BLaER1 treated with 17β-estradiol and CSF1 and Interleukin-3, amounts not matched to agents 10 nM and 100 nM (cell line): Measurements from ENCODE around the gene ZCCHC7.
"Not testable (repeated sequence)": the region's sequence is repeated elsewhere in the genome, so short reads cannot be mapped to it uniquely, and the experiment has no call there.

ENCODE experiments used
- H3K27ac ChIP-seq, 11 experiments: shearing (Covaris generic); formaldehyde crosslinking; 2 replicates each; pipeline ENCODE4 v1.8.1; 2022
- H3K27me3 ChIP-seq, 11 experiments: shearing (Covaris generic); formaldehyde crosslinking; 2 replicates each; pipeline ENCODE4 v1.8.1; 2022
- H3K36me3 ChIP-seq, 11 experiments: shearing (Covaris generic); formaldehyde crosslinking; 2 replicates each; pipeline ENCODE4 v1.8.1; 2022
- H3K4me1 ChIP-seq, 10 experiments: shearing (Covaris generic); formaldehyde crosslinking; 2 replicates each; pipeline ENCODE4 v1.8.1; 2022
- H3K4me2 ChIP-seq, 11 experiments: shearing (Covaris generic); formaldehyde crosslinking; 2 replicates each; pipeline ENCODE4 v1.8.1; 2022
- H3K4me3 ChIP-seq, 10 experiments: shearing (Covaris generic); formaldehyde crosslinking; 2 replicates each; pipeline ENCODE4 v1.8.1; 2022
- H3K9ac ChIP-seq, 11 experiments: shearing (Covaris generic); formaldehyde crosslinking; 2 replicates each; pipeline ENCODE4 v1.8.1; 2022
- H3K9me3 ChIP-seq, 11 experiments: shearing (Covaris generic); formaldehyde crosslinking; replicated peaks in 1 of 11; 2 replicates each; pipeline ENCODE4 v1.8.1; 2022
- H4K20me1 ChIP-seq, 11 experiments: shearing (Covaris generic); formaldehyde crosslinking; 2 replicates each; pipeline ENCODE4 v1.8.1; 2022
- Cebpa-rat ChIP-seq, 11 experiments: shearing (Covaris generic); IDR thresholded peaks; 2 replicates each; pipeline ENCODE4 v1.8.1; 2022

Gene ZCCHC7

GRCh38 chr9:37184905-37185867 lies 64.8 kb downstream of the ZCCHC7 start:
- Histone ChIP-seq H3K27ac (peak overlapping the region in 8 of 11 experiments; percentile 8 to 85 (median 71); a peak in 14 of 22 replicates), H3K9ac (peak overlapping the region in 2 of 11 experiments; percentile 1 to 8; a peak in 1 of 22 replicates), H3K36me3 (peaks cover 0 to 66% (median 17%) of the 10 kb centered on the region in 11 experiments; a peak in 21 of 22 replicates), H3K4me2 (peak overlapping the region in 8 of 11 experiments; percentile 46 to 90 (median 80); a peak in 17 of 22 replicates), H3K4me1 (peaks cover 35 to 81% (median 71%) of the 10 kb centered on the region in 10 experiments), H3K9me3 (peaks cover 0 to 6% (median 0%) of the 10 kb centered on the region in 11 experiments; a peak in 8 of 22 replicates), H3K27me3 (no peaks in the 10 kb centered on the region), H4K20me1 (peaks cover 0 to 56% (median 3%) of the 10 kb centered on the region in 11 experiments; a peak in 10 of 22 replicates), H3K4me3 (peak overlapping the region in 1 of 10 experiments; percentile 54; a peak in 1 of 20 replicates)
- peak in 4 of 11 experiments; percentile 11 to 59 (median 38); a peak in 3 of 22 replicates for TF ChIP-seq Cebpa-rat (IDR thresholded peaks at IDR 0.05)

- Histone ChIP-seq H3K4me2 (peak overlapping the region; percentile 78 to 90 (median 87)), H3K27me3 (peaks cover 0 to 5% (median 0%) of the 10 kb centered on the region in 11 experiments; a peak in 1 of 22 replicates), H3K4me3 (peak overlapping the region in 9 of 10 experiments; percentile 14 to 63 (median 53); a peak in 17 of 20 replicates), H3K9me3 (no peaks in the 10 kb centered on the region), H4K20me1 (peaks cover 0 to 40% (median 3%) of the 10 kb centered on the region in 11 experiments; a peak in 10 of 22 replicates), H3K9ac (peak overlapping the region; percentile 25 to 75 (median 63); a peak in 21 of 22 replicates), H3K27ac (peak overlapping the region in 10 of 11 experiments; percentile 57 to 85 (median 79); a peak in 20 of 22 replicates), H3K4me1 (peaks cover 52 to 93% (median 89%) of the 10 kb centered on the region in 10 experiments), H3K36me3 (peaks cover 0 to 69% (median 11%) of the 10 kb centered on the region in 11 experiments; a peak in 14 of 22 replicates)
- TF ChIP-seq Cebpa-rat (IDR thresholded peaks at IDR 0.05) = no peak
Measured at GRCh38 chr9:37187292-37187691, 66.9 kb downstream of the ZCCHC7 start.

GRCh38 chr9:37187713-37188439 lies 67.5 kb downstream of the ZCCHC7 start:
- peak overlapping the region in 10 of 11 experiments; percentile 57 to 85 (median 79); a peak in 20 of 22 replicates for H3K27ac ChIP-seq
- no peak for TF ChIP-seq Cebpa-rat (IDR thresholded peaks at IDR 0.05)
- H4K20me1 ChIP-seq = peaks cover 0 to 34% (median 3%) of the 10 kb centered on the region in 11 experiments; a peak in 10 of 22 replicates
- H3K9me3 ChIP-seq = no peaks in the 10 kb centered on the region
- H3K27me3 ChIP-seq = peaks cover 0 to 5% (median 0%) of the 10 kb centered on the region in 11 experiments; a peak in 1 of 22 replicates
- peaks cover 54 to 93% (median 89%) of the 10 kb centered on the region in 10 experiments for H3K4me1 ChIP-seq
- peak overlapping the region; percentile 25 to 75 (median 63); a peak in 21 of 22 replicates for H3K9ac ChIP-seq
- H3K4me3 ChIP-seq = peak overlapping the region; percentile 14 to 63 (median 52); a peak in 17 of 20 replicates
- H3K4me2 ChIP-seq = peak overlapping the region; percentile 78 to 90 (median 87)
- peaks cover 0 to 63% (median 11%) of the 10 kb centered on the region in 11 experiments; a peak in 14 of 22 replicates for H3K36me3 ChIP-seq

- peak overlapping the region in 10 of 11 experiments; percentile 46 to 94 (median 82); a peak in 20 of 22 replicates for H3K4me2 ChIP-seq
- H3K36me3 ChIP-seq = peaks cover 0 to 54% (median 14%) of the 10 kb centered on the region in 11 experiments; a peak in 12 of 22 replicates
- peaks cover 0 to 36% (median 0%) of the 10 kb centered on the region in 11 experiments; a peak in 5 of 22 replicates for H4K20me1 ChIP-seq
- H3K27ac ChIP-seq = peak overlapping the region in 8 of 11 experiments; percentile 48 to 94 (median 88); a peak in 14 of 22 replicates
- H3K4me3 ChIP-seq = peak overlapping the region in 4 of 10 experiments; percentile 6 to 51 (median 42); a peak in 7 of 20 replicates
- not testable (repeated sequence) for H3K27me3 ChIP-seq, H3K9me3 ChIP-seq
- H3K4me1 ChIP-seq = peaks cover 63 to 94% (median 92%) of the 10 kb centered on the region in 10 experiments
- H3K9ac ChIP-seq = peak overlapping the region in 5 of 11 experiments; percentile 42 to 79 (median 60); a peak in 7 of 22 replicates
Measured at GRCh38 chr9:37190739-37191138, 70.4 kb downstream of the ZCCHC7 start.

GRCh38 chr9:37191403-37192089 lies 71.2 kb downstream of the ZCCHC7 start:
- H3K4me1 ChIP-seq = peaks cover 61 to 94% (median 91%) of the 10 kb centered on the region in 10 experiments
- peak overlapping the region in 9 of 11 experiments; percentile 24 to 94 (median 87); a peak in 19 of 22 replicates for H3K27ac ChIP-seq
- H3K36me3 ChIP-seq = peaks cover 0 to 54% (median 14%) of the 10 kb centered on the region in 11 experiments; a peak in 12 of 22 replicates
- H3K27me3 ChIP-seq = peaks cover 0 to 9% (median 0%) of the 10 kb centered on the region in 11 experiments; a peak in 2 of 22 replicates
- H4K20me1 ChIP-seq = peaks cover 0 to 43% (median 0%) of the 10 kb centered on the region in 11 experiments; a peak in 5 of 22 replicates
- H3K4me2 ChIP-seq = peak overlapping the region; percentile 9 to 94 (median 79); a peak in 21 of 22 replicates
- no peaks in the 10 kb centered on the region for H3K9me3 ChIP-seq
- H3K4me3 ChIP-seq = peak overlapping the region in 5 of 10 experiments; percentile 5 to 51 (median 17); a peak in 6 of 20 replicates
- peak overlapping the region in 9 of 11 experiments; percentile 3 to 79 (median 37); a peak in 13 of 22 replicates for H3K9ac ChIP-seq
- no peak for TF ChIP-seq Cebpa-rat (IDR thresholded peaks at IDR 0.05)

GRCh38 chr9:37192803-37193202 lies 72.4 kb downstream of the ZCCHC7 start:
- Histone ChIP-seq H3K27me3 (peaks cover 0 to 9% (median 0%) of the 10 kb centered on the region in 11 experiments; a peak in 2 of 22 replicates), H3K36me3 (peaks cover 0 to 54% (median 14%) of the 10 kb centered on the region in 11 experiments; a peak in 12 of 22 replicates), H3K27ac (peak overlapping the region in 9 of 11 experiments; percentile 24 to 94 (median 87); a peak in 19 of 22 replicates), H4K20me1 (peaks cover 0 to 43% (median 0%) of the 10 kb centered on the region in 11 experiments; a peak in 4 of 22 replicates), H3K9ac (peak overlapping the region in 6 of 11 experiments; percentile 27 to 79 (median 58); a peak in 8 of 22 replicates), H3K9me3 (no peaks in the 10 kb centered on the region), H3K4me1 (peaks cover 61 to 93% (median 85%) of the 10 kb centered on the region in 10 experiments), H3K4me3 (peak overlapping the region in 3 of 10 experiments; percentile 17 to 51 (median 38); a peak in 4 of 20 replicates), H3K4me2 (peak overlapping the region; percentile 9 to 94 (median 79); a peak in 20 of 22 replicates)
- TF ChIP-seq Cebpa-rat (IDR thresholded peaks at IDR 0.05) = no peak
